Lower leg skin (tissue), 3 donors: Measurements from ENCODE around the gene KLHL6.

ENCODE experiments used
- CTCF ChIP-seq, 3 donors: fragments of 450-650 bp; IDR thresholded peaks; one replicate each; pipeline ENCODE4 v1.5.1; 2016; ENCODE audit warnings: antibody characterized with exemption in 3 of 3, mild to moderate bottlenecking in 3 of 3, moderate library complexity in 2 of 3
- POLR2A ChIP-seq, 2 donors: fragments of 450-650 bp; IDR thresholded peaks; one replicate each; pipeline ENCODE4 v1.6.1; 2016 to 2017; ENCODE audit warnings: antibody characterized with exemption in 2 of 2, mild to moderate bottlenecking in 1 of 2, moderate library complexity in 1 of 2

GRCh38 chr3:183591881-183592521 lies 36.5 kb upstream of the KLHL6 start:
- TF ChIP-seq CTCF (IDR thresholded peaks at IDR 0.05): no peak
- TF ChIP-seq POLR2A (IDR thresholded peaks at IDR 0.05): no peak
